GM19452 (cell line): ENCODE data around the gene AOAH.

Source experiments
- ATAC-seq: cut with Tn5 transposase; IDR thresholded peaks from one replicate; pipeline ENCODE4 v1.9.1; 2021; ENCODE audit not compliant: unreplicated experiment

AOAH gene

GRCh38 chr7:36635091-36635490, 89.2 kb downstream of the AOAH start:
- ATAC-seq, result no peak

DNA sequence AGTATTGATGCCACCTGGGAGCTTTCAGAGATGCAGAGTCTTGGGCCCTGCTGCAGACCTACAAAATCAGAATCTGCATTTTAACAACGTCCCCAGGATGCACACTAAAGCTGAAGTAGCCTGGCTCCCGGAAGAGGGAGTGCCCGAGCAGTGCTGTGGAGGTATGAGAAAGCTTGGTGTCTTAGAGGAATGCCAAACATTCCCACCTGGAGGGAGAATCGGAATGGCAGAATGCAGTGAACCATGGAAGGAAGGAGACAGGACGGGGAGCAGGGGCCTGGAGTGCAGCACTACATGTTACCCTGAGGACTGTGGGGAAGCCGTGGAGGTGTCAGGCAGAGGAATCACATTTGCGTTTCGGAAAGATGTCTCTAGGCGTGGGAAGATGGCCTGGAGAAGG, 90.9 kb downstream of the AOAH start:
- no peak for ATAC-seq

DNA sequence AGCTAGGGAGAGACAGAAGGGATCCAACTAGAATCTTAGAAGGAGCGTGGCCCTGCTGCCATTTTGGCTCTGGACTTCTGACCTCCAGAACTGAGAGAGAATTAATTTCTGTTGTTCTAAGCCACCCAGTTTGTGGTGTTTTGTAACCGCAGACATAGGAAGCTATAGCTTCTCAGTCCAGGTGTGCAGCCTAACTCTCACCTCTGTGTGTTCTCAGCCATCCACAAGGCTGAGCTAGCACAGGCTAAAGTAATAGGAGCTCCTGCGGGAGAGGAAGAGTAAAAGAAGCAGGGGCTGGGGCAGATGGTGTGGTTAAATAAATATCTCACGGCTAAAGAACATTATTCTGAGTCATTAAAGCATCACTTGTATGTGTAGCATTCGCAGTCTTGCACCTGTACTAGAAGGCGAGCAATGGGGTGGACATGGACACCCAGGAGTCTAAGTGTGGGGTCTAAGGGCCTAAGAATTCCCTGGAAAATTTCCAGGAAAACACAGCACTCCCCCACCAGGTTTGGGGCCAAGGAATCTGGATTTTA, 94.1 kb downstream of the AOAH start:
- no peak for ATAC-seq

- ATAC-seq, result no peak
These were observed 94.9 kb downstream of the AOAH start for GRCh38 chr7:36629351-36629750.

DNA sequence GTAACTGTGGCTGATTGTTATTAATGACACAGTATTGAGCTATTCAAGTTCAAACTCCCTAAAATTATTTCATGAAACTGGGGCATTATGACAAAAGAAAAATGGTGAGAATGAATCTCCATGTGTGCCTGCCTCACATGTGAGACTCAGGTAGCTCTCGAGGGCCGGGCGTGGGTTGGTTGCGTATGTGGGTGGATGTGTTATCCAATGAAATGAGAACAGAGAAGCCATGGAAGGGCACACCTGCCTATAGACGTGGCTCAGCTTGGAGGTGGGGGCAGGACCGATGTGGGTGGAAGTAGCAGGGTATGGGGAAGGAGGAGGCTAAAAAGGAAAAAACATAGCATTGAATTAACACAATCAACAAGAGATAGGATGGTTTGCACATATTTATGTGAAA, 96.5 kb downstream of the AOAH start:
- ATAC-seq, result no peak

- ATAC-seq, result no peak
These were observed 98.2 kb downstream of the AOAH start for GRCh38 chr7:36626111-36626510.

DNA sequence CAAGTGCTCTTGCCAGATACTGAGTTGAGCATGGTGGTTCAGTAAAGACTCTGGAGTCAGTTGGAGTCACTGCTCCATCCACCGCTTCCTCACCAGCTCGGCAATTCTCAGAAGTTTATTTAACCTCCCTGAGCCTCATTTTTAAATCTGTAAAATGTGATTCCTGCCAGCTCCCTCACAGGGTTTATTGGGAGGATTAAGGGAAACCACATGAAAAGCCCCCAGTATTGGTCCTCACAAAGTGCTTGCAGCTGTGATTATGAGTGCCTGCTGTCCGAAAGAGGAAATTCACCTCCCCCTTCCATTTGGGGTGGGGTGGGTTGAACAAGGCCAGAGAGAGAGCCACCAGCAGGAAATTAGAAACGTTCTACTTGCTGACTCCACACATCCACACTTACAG, 99.0 kb downstream of the AOAH start:
- ATAC-seq, result no peak

DNA sequence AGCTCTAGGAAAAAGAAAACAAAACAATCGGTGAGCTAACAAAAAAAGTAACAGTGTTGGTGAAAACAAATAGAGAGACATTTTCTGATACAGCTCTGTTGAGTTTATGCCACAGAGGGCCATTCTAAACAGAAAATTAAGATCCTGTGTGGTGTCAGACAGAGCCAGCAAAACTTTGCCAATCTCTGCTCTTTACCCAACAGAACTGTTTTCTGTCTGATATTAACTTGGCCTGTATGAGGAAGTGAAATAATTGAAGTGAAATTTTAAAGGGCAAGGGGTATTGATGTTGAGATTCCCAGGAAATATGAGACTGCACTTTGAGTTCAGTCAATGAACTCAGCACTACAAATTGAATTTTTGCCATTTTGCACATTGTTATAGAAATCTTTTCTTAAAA, 101.0 kb downstream of the AOAH start:
- ATAC-seq, result no peak

DNA sequence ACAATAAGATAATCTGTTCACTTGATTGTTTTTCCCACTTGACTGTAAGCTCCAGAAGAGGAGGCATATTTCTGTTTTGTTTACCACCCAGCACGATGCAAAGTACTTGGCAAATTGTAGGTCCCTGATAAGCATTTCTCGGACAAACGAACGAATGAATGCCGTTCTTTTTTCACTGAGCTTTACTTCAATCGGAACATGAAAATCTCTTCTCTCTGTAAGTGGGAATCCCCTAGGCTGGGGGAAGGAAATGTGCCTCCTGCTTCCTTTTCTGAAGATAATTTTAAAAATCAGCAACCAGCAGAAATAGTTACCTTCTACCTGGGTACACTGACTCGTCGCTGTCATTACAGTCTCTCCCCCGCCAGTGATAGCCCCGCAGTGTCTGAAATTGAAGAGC, 102.9 kb downstream of the AOAH start:
- no peak for ATAC-seq

- ATAC-seq, result no peak
These were observed 104.1 kb downstream of the AOAH start for GRCh38 chr7:36620166-36620708.

DNA sequence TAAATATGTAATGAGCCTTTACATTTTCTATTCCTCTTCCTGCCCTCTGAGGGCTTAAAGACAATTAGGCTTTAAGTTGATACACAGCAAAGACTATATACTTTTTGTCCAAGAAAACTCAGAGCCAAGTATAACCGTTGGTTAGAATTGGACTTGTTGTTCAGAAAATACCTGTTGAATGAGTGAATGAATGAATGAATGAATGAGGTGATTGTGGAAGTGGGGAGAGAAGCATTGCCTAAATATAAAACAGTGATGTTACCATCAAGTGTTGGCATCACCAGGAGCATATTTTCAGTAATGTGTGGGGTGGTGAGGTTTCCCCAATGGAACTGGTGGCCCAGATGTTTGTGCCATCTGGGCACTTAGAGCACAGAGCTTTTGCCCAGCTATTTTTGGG, 106.9 kb downstream of the AOAH start:
- ATAC-seq, result no peak

DNA sequence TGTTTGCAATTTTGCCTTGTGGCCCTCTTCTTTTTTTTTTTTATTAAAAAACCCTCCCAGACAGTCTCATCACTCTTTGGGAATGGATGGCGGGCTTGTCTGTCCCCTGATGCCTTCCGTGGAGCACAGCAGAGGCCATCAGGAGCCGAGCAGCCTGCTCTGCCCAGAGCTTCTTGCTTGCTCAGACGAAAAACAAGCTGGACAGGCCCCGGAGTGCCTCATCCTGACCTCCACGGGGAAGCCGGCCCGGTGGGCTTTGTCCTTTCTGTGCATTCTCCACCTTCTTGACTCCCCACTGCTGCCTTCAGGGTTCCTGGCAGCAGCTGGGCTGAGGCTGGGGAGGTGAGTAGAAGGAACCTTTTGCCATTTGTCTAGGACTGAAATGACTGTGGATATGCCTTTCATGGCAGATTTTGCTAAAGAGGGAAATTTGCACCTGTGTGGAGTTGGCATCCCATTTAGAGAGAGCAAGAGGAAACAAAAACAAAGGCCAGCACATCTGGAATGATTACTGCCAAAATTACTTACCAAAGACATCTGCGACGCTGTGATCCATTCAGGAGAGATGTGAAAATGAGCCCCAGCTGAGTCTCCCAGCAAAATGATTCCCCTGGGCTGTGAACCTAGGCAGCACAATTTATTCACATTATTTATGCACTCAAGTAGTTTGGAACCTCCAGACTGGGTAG, 108.3 kb downstream of the AOAH start:
- no peak for ATAC-seq

GRCh38 chr7:36614959-36615358, 109.3 kb downstream of the AOAH start:
- ATAC-seq, result no peak

DNA sequence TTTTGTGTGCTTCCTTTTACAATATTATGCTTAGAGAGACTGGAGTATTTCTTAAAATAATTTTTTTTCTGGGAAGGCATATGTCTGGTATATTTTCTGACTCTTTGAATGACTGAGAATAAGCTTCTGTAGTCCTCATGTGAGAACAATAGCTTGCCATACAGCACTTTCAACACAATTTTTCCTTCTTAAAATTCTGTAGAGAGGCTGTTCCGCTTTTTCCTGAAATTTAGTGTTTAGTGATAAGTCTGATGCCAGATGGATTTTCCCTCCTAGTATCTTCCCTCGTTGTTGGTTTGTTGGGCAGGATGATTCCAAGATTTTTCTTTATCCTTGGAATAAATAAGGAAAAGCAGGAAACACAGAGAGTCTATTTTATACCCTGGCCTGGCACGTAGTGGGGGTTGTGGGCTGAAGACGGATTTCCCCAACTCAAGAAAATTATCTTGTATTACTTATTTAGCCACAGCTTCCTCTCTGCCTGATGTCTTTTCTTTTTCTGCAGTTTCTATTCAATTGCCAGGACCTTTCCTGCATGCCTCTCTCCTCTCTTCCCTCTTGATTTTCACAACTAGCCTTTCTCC, 111.2 kb downstream of the AOAH start:
- no peak for ATAC-seq

- ATAC-seq, result no peak
These were observed 112.6 kb downstream of the AOAH start for GRCh38 chr7:36611703-36612102.

- ATAC-seq, result no peak
These were observed 116.6 kb downstream of the AOAH start for GRCh38 chr7:36607721-36608095.

- no peak for ATAC-seq
These were observed 117.1 kb downstream of the AOAH start for GRCh38 chr7:36606976-36607720.

GRCh38 chr7:36606153-36606975, 117.9 kb downstream of the AOAH start:
- no peak for ATAC-seq

DNA sequence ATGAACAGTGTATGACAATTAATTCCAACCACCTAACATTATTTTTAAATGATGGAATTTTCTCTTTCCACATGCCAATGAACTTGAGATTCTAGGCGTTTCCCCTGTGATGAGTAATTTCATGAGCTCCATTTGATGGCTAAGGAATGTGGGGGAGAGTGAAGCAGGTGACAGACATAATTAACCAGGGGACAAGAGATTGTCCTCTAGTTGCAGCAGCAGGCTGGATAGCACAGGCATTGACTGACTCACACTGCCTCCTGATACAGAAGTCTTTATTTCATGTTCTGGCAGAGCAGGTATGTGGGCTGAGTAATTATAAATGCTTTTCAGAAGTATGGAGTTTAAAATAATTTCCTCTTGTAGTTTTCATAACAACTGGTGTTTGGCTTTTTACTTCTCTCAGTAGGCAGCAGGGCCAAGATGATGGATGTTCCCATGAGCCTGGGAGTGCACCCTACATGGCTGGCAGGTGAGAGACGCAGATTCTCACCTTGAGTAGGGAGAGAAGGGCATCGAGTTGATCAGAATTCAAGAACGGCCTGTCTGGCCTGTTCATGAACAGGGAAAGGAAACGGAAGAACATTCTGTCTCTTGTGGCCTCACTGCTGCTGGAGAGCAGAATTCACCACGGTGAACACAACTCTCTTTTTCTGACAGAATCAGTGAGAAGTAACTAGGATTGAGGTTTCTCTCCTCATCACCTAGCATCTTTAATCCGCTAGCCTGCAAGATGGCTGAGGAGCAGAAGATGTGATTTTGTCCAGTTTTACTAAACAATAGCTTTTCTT, 118.8 kb downstream of the AOAH start:
- ATAC-seq, result no peak

GRCh38 chr7:36604806-36605205, 119.5 kb downstream of the AOAH start:
- no peak for ATAC-seq
